ENCODE results near the gene IMMP2L.

- TF ChIP-seq CTCF (conservative IDR thresholded peaks at IDR 0.05; ENCODE audit: low read length) (no peak), EZH2phosphoT487 (IDR thresholded peaks at IDR 0.05; ENCODE audit: borderline replicate concordance) (no peak)
These were observed 479.9 kb downstream of the IMMP2L start for GRCh38 chr7:111082351-111082750.

Measured in Loucy (cell line).